Measurements from ENCODE around the gene CDT1.

Gene CDT1

DNA sequence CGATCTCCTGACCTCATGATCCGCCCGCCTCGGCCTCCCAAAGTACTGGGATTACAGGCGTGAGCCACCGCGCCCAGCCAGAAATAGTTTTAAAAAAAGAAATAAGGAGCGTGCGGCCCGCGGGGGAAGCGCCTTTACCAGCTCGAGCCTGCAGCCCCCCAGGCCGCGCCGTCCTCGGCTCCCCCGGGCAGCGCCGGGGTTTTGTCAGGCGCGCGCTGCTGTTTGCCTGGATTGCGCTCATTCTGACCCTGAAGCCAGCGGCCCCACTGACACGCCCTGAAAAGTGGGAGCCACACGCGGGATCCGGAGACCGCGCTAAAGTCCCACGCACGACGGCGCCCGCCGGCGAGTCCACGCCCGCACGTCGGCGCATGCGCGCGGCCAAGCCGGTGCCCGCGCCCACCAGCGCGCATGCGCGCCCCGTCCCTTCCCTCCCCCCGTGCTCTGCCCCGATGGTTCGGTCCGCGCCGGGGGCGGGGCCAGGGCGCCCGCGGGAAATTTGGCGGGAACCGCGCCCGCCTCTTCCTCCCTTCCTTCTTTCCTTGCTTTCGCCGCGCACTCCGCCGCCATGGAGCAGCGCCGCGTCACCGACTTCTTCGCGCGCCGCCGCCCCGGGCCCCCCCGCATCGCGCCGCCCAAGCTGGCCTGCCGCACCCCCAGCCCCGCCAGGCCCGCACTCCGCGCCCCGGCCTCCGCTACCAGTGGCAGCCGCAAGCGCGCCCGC, at the start of gene CDT1:
TSS of gene CDT1 (plus strand) at position 526 of the 724 bp plus-strand sequence. CDS start at position 569, 43 bp downstream.
- TF ChIP-seq ZNF274 (IDR thresholded peaks at IDR 0.05; ENCODE audit: low read depth, low read length), result no peak
- H3K4me3 ChIP-seq (ENCODE audit: low read length), result peak within 1 kb of the TSS; percentile 66

DNA sequence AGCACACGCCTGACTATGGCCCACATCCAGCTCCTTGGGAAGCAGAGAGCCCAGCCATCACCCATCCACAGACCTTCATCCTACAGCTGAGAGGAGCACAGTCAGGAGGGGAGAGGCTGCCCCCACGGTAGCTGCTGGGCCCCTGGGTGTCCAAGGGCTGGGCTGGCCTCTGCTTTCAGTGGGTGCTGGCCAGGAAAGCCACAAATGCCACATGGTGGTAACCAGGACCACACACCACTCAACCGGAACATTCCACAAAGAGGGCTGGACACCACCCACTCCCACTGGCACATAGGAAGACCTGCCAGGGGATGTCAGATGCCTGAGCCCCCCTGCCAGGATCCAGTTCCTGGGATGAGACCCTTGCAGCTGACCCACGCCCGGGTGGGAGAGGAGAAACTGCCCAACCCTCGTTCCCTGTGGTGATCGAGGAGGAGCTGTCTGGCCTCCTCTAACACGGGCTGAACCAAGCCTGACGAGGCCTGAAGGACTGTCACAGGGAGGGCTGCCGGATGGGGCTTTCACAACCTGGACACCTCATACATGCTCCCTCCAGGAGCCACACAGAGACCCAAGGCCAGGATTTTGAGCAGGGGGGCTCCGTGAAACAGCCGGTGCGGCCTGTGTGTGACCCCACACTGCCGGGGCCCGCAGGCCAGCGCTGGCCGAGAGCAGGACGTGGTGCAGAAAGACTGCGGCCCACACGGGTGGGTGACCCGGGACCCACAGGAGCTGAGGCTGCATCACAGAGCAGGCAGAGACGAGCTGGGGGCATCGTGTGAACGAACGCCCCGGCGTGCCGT, 49.3 kb upstream of the CDT1 start:
- TF ChIP-seq ZNF274 (IDR thresholded peaks at IDR 0.05; ENCODE audit: low read depth, low read length), result no peak

DNA sequence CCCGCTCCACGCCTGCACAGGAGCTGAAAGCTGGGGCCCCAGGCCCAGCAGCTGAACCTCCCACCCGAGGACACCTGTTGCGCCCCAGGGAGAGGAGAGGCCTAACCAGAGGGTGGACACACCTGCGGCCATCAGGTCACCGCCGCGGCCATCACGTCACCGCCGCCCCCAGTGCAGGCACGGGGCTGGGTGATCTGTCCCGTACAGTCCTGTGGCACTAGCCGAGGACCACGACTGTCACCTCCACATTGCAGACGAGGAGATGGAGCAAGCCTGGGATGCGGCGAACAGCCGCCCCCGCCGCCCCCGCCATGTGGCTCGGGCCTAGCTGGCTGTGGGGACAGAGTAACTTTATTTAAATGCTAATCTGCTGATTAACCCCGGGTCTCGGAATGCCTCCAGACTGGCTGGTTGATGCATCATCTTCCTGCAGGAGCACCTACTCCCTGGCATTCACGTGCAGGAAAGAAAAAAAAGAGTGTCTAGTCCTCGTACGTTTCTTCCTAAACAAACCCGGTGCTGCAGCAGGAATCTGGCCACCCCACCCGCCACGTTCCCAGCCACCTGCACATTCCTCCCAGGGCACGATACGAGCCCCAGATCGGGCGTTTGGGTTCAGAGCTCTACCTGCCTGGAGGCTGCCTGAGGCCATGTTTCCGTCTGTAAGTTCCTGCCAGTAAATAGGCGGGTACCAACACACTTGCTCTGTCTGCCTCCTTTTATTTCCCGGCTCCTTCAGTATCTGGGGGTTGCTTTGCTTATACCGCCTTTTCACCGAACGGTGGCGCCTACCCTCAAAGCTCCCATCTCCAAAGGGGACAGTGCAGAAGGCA, 48.5 kb upstream of the CDT1 start:
- TF ChIP-seq ZNF274 (IDR thresholded peaks at IDR 0.05; ENCODE audit: low read depth, low read length), result no peak
- no peak overlapping the region for H3K4me3 ChIP-seq (ENCODE audit: low read length)

More for the DNA sequence above, 49.3 kb upstream of the CDT1 start:
- no peak overlapping the region for H3K4me3 ChIP-seq (ENCODE audit: low read length)

DNA sequence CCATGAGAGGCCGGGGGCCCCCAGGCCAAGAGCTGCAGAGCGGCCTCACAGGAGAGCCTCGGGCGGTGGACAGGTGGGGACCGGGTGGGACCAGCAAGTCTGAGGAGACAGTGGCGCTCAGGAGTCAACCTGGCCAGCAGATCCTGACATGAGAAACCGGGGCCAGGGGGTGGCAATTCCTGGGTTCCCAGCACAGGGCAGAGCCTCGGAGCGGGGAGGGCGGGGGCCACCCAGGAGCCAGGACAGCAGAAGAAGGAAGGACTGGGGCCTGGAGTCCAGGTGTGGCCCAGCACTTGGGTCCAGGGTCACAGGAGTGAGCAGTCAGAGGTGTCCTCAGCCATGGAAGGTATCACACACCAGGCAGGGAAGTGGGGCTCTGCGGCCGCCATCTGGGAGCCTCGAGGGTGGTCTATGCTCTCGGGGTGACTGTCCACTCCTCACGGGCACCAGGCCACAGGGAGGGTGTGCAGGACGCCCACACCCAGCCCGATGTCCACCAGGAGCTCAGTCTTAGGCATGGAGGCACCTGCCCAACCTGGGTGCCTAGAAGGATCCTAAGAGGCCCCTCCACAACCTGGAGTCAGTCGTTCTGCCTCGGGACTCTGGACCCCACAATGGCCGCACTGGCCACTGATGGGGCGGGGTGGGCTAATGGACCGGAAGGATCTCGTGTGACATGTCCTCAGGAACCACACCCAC, 47.7 kb upstream of the CDT1 start:
- H3K4me3 ChIP-seq (ENCODE audit: low read length), result no peak overlapping the region
- no peak for TF ChIP-seq ZNF274 (IDR thresholded peaks at IDR 0.05; ENCODE audit: low read depth, low read length)

DNA sequence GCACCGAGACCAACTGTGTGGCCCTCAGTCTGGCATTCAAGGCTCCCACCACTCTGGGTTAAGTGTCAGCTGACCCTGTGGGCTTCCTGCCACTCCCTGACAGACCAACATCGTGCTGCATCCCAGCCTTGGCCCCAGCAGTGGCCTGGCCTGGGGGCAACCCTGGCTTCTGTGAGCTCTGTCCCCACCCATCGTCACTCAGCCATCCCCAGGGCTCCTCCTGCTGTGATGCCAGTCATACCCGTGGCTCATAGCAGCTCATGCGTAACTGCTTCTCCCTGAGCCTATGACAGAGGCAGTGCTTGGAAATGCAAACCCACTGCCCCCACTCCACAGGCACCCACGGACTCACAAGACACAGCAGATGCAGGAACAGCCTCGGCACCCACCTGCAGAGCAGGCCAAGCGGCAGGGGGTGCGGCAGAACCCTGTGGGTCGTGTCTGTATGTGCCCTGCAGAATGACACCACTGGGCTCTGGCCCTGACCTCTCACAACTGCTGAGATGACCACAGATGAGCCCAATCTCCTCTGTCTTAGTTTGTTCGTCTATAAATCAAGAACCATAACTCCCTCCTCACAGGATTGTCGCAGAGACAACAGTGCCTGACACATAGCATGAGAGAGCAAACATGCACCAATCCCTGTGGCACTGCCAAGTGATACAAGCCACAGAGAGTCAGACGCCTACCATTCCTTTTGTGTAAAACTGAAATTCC, 45.2 kb upstream of the CDT1 start:
- TF ChIP-seq ZNF274 (IDR thresholded peaks at IDR 0.05; ENCODE audit: low read depth, low read length), result no peak
- no peak overlapping the region for H3K4me3 ChIP-seq (ENCODE audit: low read length)

DNA sequence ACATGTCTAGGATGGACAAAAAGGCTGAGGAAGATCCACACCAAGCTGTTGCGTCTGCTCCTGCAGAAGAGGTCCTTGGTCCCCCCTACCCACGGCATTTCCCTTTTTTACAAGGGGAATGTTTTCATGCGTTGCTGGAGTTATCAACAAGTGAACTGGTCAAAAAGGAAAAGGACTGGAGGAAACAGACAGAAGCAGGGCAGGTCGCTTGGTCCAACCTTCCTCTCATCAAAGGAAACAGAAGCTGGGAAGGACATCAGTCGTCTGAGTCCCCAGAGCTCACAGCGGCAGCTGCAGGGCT, 44.7 kb upstream of the CDT1 start:
- no peak for TF ChIP-seq ZNF274 (IDR thresholded peaks at IDR 0.05; ENCODE audit: low read depth, low read length)
- H3K4me3 ChIP-seq (ENCODE audit: low read length), result no peak overlapping the region

DNA sequence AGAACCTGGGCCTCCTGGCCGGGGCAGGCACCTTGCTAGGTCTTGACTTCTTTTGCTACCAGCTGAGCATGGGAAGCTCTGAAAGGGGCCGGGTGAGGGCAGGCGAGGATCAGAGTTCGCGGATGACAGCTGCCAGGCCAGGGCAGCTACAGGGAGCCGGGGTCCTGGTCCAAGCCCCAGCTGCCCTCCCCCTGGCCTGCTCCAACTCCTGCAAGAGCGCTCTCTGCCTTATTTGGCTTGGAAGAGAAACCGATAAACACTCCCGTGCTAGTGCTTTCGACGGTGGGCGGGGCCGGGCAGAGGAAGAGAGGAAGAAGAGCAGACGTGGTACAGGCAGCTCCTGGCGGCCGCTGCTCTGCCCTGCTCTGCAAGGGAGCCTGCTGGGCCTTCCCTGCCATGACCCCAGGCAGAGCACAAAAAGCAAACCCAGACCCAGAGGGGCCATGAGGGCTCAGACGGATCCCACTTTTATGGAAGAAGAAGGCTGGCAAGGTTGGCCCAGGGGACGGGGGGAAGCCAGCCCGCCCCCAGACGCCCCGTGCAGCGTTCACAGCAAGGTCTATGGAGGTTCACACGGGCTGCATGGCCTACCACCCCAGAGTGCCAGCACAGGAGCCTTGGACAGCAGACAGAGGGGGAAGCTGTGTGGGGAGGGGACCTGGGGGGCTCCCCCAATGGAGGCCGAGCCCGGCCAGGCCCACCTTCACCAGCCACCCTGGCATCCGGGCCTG, 44.2 kb upstream of the CDT1 start:
- no peak for TF ChIP-seq ZNF274 (IDR thresholded peaks at IDR 0.05; ENCODE audit: low read depth, low read length)
- no peak overlapping the region for H3K4me3 ChIP-seq (ENCODE audit: low read length)

DNA sequence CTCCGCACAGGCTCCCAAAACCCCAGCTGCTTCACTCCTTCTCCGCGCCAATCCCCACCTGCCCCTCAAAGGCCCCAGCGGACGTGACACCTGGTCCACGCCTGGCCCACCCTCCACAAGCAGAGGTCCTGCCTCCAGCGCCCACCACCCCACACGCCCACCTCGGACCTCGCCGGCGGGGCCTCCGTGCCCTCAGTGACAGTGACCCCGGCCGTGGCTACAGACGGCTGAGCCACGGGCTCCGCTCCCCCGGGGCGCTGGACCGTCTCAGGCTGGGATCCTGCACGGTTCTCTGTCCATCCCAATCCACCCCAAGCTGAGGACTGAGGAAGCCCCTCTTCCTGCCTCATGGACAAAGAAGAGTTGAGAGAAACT, 43.6 kb upstream of the CDT1 start:
- TF ChIP-seq ZNF274 (IDR thresholded peaks at IDR 0.05; ENCODE audit: low read depth, low read length), result no peak
- no peak overlapping the region for H3K4me3 ChIP-seq (ENCODE audit: low read length)

DNA sequence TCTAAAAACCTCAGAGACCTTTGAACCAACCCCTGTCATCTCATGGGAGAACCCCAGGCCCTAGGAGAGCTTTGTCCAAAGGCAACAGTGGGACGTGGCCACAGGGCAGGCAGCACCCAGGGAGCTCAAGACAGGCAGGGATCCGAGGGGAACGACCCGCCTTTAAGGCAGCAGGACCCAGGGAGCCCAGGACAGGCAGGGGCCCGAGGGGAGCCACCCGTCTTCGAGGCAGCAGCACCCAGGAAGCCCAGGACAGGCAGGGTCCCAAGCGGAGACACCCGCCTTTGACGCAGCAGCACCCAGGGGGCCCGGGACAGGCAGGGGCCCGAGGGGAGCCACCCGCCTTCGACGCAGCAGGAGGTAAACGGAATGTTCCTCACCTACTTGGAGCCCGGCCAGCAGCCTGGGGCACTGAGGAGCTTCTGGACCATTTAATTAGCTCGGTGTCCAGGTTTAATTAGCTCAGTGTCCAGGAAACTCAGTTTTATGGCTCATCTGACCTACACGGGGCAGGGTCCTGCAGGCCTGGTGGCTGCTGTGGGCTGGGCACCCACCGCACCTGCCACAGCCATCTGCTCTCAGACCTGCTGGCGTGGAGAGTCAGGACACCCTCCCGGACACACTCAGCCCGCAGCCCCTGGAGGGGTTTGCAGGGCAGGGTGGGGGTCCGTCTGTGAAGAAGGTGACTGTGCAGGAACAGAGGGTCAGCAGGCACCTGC, 43.0 kb upstream of the CDT1 start:
- no peak for TF ChIP-seq ZNF274 (IDR thresholded peaks at IDR 0.05; ENCODE audit: low read depth, low read length)
- no peak overlapping the region for H3K4me3 ChIP-seq (ENCODE audit: low read length)

DNA sequence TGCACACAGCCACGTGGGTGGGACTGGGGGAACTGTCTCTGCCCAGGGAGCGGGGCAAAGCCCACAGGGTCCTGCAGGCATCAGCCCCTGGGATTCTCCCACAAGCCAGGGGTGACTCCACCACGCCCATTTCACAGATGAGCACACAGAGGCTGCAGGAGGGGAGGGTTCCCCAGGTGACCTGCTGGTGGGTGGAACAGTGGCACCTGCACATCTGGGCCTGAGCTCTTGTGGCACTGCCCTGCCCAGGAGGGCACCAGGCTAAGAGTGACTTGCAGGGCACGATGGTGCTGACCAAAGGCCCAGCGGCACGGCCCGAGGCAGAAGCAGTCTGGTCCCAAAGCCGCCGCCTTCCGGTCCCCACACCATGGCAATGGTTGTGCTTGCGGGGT, 42.5 kb upstream of the CDT1 start:
- no peak overlapping the region for H3K4me3 ChIP-seq (ENCODE audit: low read length)

DNA sequence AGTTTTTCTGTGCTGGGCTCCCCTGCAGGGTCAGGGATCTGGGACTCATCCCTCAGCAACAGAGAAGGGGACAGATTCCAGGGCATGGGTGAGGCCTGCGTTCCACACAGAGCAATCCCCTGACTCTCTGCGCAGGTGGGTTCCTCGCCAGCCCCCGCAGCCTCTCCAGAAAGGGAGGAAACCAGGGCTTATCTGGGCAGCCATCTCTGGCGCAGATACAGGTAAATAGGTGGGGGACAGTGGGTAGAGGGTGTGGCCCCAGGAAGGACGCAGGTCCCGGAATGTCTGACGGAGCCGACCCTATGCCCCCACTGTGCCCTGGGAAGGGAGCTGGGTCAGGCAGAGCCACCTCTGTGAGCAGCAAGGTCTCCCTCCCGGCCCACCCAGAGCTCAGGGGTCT, 41.8 kb upstream of the CDT1 start:
- TF ChIP-seq ZNF274 (IDR thresholded peaks at IDR 0.05; ENCODE audit: low read depth, low read length), result no peak
- H3K4me3 ChIP-seq (ENCODE audit: low read length), result no peak overlapping the region

More for the DNA sequence above, 42.5 kb upstream of the CDT1 start:
- TF ChIP-seq ZNF274 (IDR thresholded peaks at IDR 0.05; ENCODE audit: low read depth, low read length), result no peak

DNA sequence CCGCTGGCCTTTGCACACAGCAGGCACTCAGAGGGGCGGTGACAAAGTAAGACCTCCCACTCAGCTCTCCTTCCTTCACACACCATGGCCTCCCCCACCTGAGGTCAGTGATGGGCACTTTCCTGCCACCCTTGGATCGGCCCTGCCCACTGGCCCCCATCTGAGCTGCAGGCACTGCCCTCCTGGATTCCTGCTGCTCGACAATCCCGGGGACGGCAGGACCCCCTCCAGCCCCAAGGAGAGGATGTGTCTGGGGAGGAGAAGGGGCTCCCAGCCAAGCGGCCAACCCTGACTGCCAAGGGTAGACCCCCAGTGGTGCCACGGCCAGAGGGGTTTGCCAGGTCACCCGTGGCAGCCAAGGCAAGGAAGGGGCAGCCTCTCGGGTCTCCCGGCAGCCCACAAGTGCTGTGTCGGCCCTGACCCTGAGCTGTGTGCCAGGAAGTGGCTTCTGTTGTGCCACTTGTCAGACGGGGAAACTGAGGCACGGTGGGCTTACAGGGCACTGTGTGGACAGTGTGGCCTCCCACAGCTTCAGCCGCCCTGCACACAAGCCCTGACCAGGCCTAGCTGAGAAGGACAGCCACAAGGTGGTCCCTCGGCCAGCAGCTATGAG, 41.2 kb upstream of the CDT1 start:
- no peak overlapping the region for H3K4me3 ChIP-seq (ENCODE audit: low read length)

More for the DNA sequence above, 41.2 kb upstream of the CDT1 start:
- no peak for TF ChIP-seq ZNF274 (IDR thresholded peaks at IDR 0.05; ENCODE audit: low read depth, low read length)

Measured in GM08714 (cell line).